GDM1 (cell line): ENCODE results near the gene PDSS2.
"Not testable (repeated sequence)": the region's sequence is repeated elsewhere in the genome, so short reads cannot be mapped to it uniquely, and the experiment has no call there.

ENCODE experiments used
- DNase-seq: peaks from one replicate; lab custom pipeline; 2025; lab: John Stamatoyannopoulos, UW

PDSS2 gene

GRCh38 chr6:107321793-107322192, 137.6 kb downstream of the PDSS2 start:
- DNase-seq: no peak

GRCh38 chr6:107319906-107320530, 139.3 kb downstream of the PDSS2 start:
- no peak for DNase-seq

GRCh38 chr6:107318100-107318736, 141.1 kb downstream of the PDSS2 start:
- DNase-seq: peak; percentile 11

- DNase-seq: no peak
Measured at GRCh38 chr6:107315114-107315513, 144.2 kb downstream of the PDSS2 start.

DNA sequence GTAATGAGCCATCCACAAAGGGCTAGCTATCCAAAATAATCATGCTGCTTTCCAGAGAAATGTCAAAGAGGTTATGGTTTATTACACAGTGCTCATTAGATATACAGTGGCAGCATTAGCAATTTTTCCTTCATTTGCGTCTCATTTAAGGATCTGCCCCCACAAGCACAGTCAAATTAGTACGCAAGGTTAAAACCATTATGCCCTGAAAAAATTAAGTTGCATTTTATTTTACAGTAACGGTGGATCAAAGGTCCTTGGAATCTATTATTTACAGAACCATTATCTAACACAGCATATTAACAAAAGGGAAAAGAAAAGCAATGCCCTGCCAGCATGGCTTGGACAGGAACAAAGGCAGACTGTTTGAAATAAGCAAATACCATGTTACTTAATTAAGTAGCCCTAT, 144.8 kb downstream of the PDSS2 start:
- DNase-seq: no peak

DNA sequence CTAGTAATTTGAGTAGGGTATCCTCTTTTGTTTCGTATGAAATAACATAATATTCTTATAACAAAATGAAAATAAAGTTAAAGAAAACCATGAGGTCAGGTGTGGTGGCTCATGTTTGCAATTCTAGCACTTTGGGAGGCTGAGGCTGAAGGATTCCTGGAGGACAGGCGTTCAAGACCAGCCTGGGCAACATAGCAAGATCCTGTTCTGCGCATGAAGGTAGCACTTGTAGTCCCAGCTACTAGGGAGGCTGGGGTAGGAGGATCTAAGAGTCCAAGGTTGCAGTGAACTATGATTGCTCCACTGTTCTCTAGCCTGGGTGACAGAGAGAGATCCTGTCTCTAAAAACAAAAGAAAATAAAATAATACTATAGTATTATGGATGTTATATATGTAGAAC, 145.6 kb downstream of the PDSS2 start:
- no peak for DNase-seq

- no peak for DNase-seq
Measured at GRCh38 chr6:107310362-107310761, 149.0 kb downstream of the PDSS2 start.

DNA sequence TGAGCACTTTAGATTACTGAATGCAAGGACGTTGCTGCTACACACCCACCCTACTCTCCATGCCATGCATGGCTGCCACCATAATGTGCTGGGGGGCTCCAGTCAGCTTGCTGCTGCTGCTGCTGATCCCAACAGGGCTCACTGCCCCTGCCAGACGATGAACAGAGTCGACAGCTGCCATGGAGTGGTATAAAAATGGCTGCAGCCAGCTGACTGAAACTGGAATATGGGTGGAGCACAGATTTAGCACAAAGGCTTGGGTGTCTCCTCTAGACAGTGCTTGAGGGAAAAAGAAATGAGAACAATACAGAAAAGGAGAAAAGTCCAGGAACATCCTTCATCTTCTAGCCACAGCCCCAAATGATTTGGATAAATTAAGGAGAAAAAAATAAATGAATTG, 150.7 kb downstream of the PDSS2 start:
- no peak for DNase-seq

DNA sequence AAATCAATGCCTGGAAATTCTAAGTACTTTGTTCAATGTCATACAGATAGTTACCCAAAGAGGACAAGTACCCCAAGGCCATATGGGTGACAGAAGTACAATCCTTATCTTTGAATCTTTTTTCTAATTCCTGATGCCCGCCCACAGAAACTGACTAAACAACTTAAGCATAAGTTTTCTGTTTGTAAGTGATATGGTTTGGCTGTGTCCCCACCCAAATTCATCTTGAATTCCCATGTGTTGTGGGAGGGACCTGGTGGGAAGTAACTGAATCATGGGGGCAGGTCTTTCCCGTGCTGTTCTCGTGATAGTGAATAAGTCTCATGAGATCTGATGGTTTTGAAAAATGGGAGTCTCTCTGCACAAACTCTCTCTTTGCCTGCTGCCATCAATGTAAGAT, 153.4 kb downstream of the PDSS2 start:
- not testable (repeated sequence) for DNase-seq

DNA sequence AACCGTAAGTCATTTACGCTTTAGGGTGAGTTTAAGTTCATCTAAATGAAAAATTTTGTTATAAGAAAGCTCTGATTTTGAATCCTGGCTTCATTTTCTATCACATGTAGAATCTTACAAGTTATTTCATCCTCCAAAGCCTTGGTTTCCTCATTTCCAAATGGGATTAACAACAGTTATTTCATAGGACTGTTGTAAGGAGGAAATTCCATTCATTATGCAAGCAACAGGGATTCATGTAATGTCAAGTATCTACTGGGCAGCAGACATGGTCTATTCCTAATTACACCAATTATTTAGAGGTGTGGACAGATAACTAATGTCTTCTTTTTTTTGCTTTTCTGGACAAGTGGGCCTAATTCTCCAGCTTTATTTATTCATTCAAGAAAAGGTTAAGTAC, 154.0 kb downstream of the PDSS2 start:
- no peak for DNase-seq

- DNase-seq: no peak
Measured at GRCh38 chr6:107304421-107305025, 154.8 kb downstream of the PDSS2 start.

GRCh38 chr6:107293350-107293749, 166.0 kb downstream of the PDSS2 start:
- DNase-seq: no peak

- no peak for DNase-seq
Measured at GRCh38 chr6:107292715-107293271, 166.6 kb downstream of the PDSS2 start.

- no peak for DNase-seq
Measured at GRCh38 chr6:107290491-107290890, 168.9 kb downstream of the PDSS2 start.

GRCh38 chr6:107289258-107289657, 170.1 kb downstream of the PDSS2 start:
- not testable (repeated sequence) for DNase-seq

GRCh38 chr6:107285683-107286082, 173.7 kb downstream of the PDSS2 start:
- DNase-seq: not testable (repeated sequence)

DNA sequence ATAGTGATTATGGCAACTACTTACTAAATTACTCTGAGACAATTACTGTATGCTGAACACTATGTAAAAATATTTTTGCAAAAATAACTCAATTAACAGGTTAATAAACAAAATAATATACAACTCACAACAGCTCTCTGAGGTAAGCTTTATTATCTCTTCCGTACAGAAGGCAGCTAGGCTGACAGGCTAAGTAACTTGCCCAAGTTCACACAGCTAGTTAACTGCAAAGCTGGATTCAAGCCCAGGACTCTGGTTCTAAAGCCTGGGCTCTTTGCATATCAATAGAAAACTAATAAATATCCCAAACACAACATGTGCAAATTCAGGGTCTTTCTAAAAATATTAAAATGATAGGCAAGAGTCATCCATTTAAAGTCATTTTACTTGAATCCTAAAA, 174.6 kb downstream of the PDSS2 start:
- DNase-seq: no peak

GRCh38 chr6:107280791-107281190, 178.6 kb downstream of the PDSS2 start:
- DNase-seq: no peak

DNA sequence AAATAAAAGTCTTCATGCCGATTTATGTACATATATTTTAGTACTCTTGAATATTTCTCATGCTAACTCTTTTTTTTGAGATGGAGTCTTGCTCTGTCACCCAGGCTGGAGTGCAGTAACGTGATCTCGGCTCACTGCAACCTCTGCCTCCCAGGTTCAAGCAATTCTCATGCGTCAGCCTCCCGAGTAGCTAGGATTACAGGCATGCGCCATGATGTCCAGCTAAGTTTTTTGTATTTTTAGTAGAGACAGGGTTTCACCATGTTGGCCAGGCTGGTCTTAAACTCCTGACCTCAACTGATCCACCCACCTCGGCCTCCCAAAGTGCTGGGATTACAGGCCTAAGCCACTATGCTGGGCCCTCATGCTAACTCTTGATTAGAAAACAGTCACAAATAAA, 179.4 kb downstream of the PDSS2 start:
- DNase-seq: not testable (repeated sequence)

- DNase-seq: no peak
Measured at GRCh38 chr6:107275330-107275865, 184.0 kb downstream of the PDSS2 start.

DNA sequence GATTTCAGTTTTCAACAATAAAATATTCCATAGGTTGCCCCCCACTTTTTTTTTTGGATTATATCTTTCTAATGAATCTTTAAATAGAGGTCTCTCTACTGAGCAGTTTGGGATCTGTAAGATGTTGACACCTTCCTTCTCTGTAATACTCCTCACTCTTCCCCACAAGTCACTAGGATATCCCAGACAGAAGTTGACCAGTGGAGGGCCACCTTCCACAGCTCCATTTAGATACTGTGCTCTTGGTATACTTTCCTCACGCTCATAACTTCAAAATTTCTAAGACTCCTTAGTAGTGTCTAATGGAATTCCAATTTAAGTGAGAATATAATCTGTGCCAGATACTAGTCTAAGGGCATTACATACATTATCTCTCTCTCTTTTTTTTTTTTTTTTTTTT, 185.1 kb downstream of the PDSS2 start:
- DNase-seq: no peak

DNA sequence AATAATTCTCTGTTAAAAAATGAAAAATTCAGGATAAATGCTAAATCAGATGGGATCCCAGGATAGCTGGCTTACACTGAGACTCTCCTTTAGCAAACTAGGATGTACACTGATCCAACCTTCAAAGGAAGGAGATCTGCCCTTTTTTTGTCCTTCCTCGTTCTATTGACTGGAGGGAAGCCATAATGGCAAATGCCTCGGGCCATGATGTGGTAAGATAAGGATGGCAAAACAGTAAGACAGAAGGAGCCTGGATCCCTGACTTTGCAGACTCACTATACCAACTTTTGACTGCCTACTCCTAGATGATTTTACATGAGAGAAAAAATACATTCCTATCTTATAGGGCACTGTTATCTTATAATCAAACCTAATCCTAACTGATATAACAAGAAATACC, 187.1 kb downstream of the PDSS2 start:
- DNase-seq: no peak

DNA sequence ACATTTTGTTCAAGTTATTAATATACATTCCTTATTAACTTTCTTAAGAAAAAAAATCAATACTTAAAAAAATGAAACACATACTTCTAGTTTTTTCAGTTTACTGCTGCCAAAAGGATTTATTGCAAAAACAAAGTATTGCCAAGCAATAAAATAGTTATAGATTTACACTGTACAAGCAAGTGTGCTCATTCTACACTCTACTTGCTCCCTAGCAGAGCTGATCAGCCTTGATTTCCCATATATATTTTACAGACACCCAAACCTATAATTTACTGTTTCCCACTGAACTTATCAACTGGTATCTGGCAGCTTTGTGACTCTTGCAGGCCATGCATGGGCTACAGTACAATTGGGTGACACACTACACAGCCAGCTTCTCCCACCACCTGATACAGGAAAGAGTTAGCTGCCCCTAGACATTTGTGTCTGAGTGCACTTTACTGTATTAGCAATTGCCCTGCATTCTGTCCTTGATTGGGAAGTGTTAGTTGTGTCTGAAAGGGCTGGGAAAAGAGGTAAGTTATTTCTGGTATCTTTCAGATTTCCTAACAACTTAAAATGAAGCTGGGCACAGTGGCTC, 188.1 kb downstream of the PDSS2 start:
- no peak for DNase-seq
